HEK293T (cell line): ENCODE results near the gene RPL38.

ENCODE experiments used
- CTCF ChIA-PET: fragments of 350-600 bp; formaldehyde crosslinking; extraction: SDS; loops from one replicate; lab custom pipeline; 2021; ENCODE audit warnings: antibody characterized with exemption, inconsistent platforms; lab: Yijun Ruan, JAX
- POLR2A ChIA-PET: fragments of 350-600 bp; formaldehyde crosslinking; extraction: SDS; loops from one replicate; lab custom pipeline; 2020; ENCODE audit warnings: antibody characterized with exemption, inconsistent platforms; lab: Yijun Ruan, JAX
- DNase-seq: peaks from one replicate; pipeline ENCODE4 v3.0.0; 2012; ENCODE audit warnings: mixed read lengths; ENCODE audit errors: extremely low spot score
- ARNT ChIP-seq: fragments of 450-650 bp; IDR thresholded peaks from 2 replicates; pipeline ENCODE4 v1.6.1; 2017; ENCODE audit warnings: mild to moderate bottlenecking
- BHLHE40 ChIP-seq: fragments of 450-650 bp; IDR thresholded peaks from 2 replicates; pipeline ENCODE4 v1.6.1; 2016; ENCODE audit warnings: mild to moderate bottlenecking, moderate library complexity, borderline replicate concordance
- CTBP1 ChIP-seq: fragments of 450-650 bp; IDR thresholded peaks from 2 replicates; pipeline ENCODE4 v1.6.1; 2016; ENCODE audit warnings: borderline replicate concordance
- ELF4 ChIP-seq: fragments of 450-650 bp; IDR thresholded peaks from 2 replicates; pipeline ENCODE4 v1.6.1; 2017; ENCODE audit warnings: antibody characterized with exemption
- FOXA1 ChIP-seq: fragments of 450-650 bp; IDR thresholded peaks from 2 replicates; pipeline ENCODE4 v1.6.1; 2016; ENCODE audit warnings: mild to moderate bottlenecking
- FOXK2 ChIP-seq: fragments of 450-650 bp; IDR thresholded peaks from 2 replicates; pipeline ENCODE4 v1.6.1; 2016; ENCODE audit warnings: mild to moderate bottlenecking
- FOXM1 ChIP-seq: fragments of 450-650 bp; IDR thresholded peaks from 2 replicates; pipeline ENCODE4 v1.6.1; 2017; ENCODE audit warnings: mild to moderate bottlenecking, borderline replicate concordance
- HDGF ChIP-seq: fragments of 450-650 bp; IDR thresholded peaks from 2 replicates; pipeline ENCODE4 v1.6.1; 2017; ENCODE audit warnings: antibody characterized with exemption, borderline replicate concordance
- L3MBTL2 ChIP-seq: fragments of 450-650 bp; conservative IDR thresholded peaks from 2 replicates; pipeline ENCODE4 v1.6.1; 2016; ENCODE audit warnings: mild to moderate bottlenecking
- LEF1 ChIP-seq: fragments of 450-650 bp; IDR thresholded peaks from 2 replicates; pipeline ENCODE4 v1.6.1; 2017; ENCODE audit warnings: mild to moderate bottlenecking, borderline replicate concordance
- NFRKB ChIP-seq: fragments of 450-650 bp; IDR thresholded peaks from 2 replicates; pipeline ENCODE4 v1.6.1; 2016; ENCODE audit warnings: mild to moderate bottlenecking, moderate library complexity
- SP1 ChIP-seq: fragments of 450-650 bp; IDR thresholded peaks from 2 replicates; pipeline ENCODE4 v1.6.1; 2017
- SUZ12 ChIP-seq: fragments of 450-650 bp; IDR thresholded peaks from 2 replicates; pipeline ENCODE4 v1.6.1; 2016; ENCODE audit warnings: mild to moderate bottlenecking
- TARDBP ChIP-seq: fragments of 450-650 bp; IDR thresholded peaks from 2 replicates; pipeline ENCODE4 v1.6.1; 2016
- ZNF384 ChIP-seq: fragments of 450-650 bp; IDR thresholded peaks from 2 replicates; pipeline ENCODE4 v1.6.1; 2016
- TF ChIP-seq, protein P1 (sequence below): fragments of 450-650 bp; IDR thresholded peaks from 2 replicates; pipeline ENCODE4 v1.6.1; 2016

The RPL38 gene

DNA sequence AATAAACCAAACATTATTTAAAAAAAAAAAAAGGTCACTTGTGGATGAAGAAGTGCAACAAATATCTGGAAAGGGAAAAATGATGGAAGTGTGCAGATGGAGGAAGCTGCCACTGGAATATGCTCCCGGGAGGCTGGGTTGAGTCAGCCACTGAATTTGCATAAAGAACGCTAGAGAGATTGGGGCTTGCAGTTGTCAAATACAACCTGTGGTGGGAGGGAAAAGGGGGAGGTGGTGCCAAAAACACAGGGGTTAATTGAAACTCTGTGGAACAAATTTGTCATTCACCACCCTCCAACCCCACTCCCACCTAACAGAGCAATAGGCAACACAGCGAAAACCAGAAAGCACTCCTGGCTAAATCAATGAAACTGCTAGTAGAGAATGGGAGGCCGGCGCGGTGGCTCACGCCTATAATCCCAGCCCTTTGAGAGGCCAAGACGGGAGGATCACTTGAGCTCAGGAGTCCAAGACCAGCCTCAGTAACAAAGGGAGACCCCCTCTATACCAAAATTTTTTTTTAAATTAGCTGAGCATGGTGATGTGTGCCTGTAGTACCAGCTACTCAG, 37.6 kb upstream of the RPL38 start:
- ChIA-PET POLR2A (no interaction called here), CTCF (no interaction called here)
- TF ChIP-seq LEF1 = no peak
- TF ChIP-seq FOXM1 = no peak
- TF ChIP-seq SUZ12 = no peak
- TF ChIP-seq FOXK2 = no peak
- TF ChIP-seq SP1 = no peak
- no peak for TF ChIP-seq ZNF384
- no peak for TF ChIP-seq FOXA1
- TF ChIP-seq BHLHE40 = no peak
- TF ChIP-seq ELF4 = no peak
- TF ChIP-seq ARNT = no peak
- no peak for TF ChIP-seq NFRKB
- TF ChIP-seq L3MBTL2 = no peak
- TF ChIP-seq, protein P1, sequence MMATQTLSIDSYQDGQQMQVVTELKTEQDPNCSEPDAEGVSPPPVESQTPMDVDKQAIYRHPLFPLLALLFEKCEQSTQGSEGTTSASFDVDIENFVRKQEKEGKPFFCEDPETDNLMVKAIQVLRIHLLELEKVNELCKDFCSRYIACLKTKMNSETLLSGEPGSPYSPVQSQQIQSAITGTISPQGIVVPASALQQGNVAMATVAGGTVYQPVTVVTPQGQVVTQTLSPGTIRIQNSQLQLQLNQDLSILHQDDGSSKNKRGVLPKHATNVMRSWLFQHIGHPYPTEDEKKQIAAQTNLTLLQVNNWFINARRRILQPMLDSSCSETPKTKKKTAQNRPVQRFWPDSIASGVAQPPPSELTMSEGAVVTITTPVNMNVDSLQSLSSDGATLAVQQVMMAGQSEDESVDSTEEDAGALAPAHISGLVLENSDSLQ = no peak

DNA sequence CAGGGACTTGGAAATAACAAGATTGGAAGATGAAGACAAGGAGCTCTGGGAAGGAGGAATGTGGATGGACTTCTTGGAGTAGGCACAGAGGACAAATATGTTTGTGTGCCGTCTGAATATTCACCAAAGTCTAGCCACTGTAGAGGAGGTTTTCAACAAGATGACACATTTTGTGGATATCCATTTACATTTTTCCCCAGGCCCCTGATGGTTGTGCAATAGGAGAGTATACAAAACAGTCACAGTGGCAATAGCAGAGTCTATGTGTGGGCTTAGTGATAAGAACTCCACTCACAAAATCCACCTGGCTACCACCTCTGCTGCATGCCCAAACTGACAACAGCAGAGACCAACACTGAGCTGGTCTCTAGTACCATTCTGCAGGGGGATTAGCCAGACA, 32.6 kb upstream of the RPL38 start:
- DNase-seq = no peak
- ChIA-PET CTCF (no interaction called here), POLR2A (no interaction called here)
- TF ChIP-seq FOXK2 (no peak), LEF1 (no peak), CTBP1 (no peak), L3MBTL2 (no peak), HDGF (no peak), FOXA1 (no peak), ZNF384 (no peak), TARDBP (no peak), ARNT (no peak), FOXM1 (no peak), BHLHE40 (no peak), NFRKB (no peak), SUZ12 (no peak)
- TF ChIP-seq, protein P1 = no peak

More for the DNA sequence above, 37.6 kb upstream of the RPL38 start:
- no peak for DNase-seq

DNA sequence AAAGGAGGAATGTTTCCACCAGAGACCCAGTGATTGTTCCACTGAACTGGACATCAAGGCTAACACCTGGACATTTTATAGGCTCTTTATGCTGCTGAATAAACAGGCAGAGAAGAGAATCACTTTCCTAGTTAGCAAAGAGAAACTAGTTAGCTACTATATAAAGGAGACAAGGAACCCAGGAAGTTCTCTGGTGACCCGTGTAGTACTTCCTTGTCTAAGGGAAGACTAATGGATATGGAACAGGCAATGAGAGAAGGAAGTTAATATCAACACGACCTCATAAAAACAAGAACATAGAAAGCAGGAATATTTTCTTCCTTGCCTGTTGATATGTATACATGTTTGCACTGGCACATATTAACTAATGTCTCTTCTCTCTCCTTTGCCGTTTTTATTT, 30.8 kb upstream of the RPL38 start:
- no peak for TF ChIP-seq SUZ12
- TF ChIP-seq BHLHE40 = no peak
- TF ChIP-seq ELF4 = no peak
- TF ChIP-seq HDGF = no peak
- TF ChIP-seq TARDBP = no peak
- no peak for TF ChIP-seq FOXM1
- TF ChIP-seq LEF1 = no peak
- no peak for TF ChIP-seq NFRKB
- TF ChIP-seq ZNF384 = no peak
- TF ChIP-seq SP1 = no peak
- no peak for TF ChIP-seq FOXA1
- no peak for TF ChIP-seq CTBP1
- no peak for TF ChIP-seq L3MBTL2
- TF ChIP-seq, protein P1 = no peak
- TF ChIP-seq FOXK2 = no peak
- TF ChIP-seq ARNT = no peak
- ChIA-PET POLR2A (no interaction called here), CTCF (no interaction called here)
- no peak for DNase-seq

DNA sequence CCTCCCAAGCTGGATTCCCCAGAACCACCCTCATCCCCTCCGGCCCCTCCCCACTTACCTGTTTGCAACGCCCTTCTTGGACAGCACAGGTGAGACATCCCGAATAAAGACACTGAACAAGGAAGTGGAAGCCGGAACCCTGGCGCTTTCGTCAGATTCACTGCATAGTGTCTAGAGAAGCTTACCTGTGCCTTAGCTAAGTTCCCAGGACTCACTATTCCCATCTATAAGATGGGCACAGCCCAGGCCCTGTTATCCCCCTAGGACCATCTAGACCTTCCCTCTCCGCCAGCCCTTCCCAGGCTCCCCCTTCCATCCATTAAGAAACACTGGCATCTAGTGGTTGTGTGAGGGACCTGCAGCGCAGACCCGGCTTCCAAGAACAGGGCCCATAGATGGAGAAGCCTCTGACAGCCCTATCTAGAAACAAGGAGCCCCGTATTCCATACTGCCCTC, 26.9 kb upstream of the RPL38 start:
- POLR2A ChIA-PET = no interaction called here
- DNase-seq = peak; percentile 81
- CTCF ChIA-PET = interaction anchor here (1.2 kb wide), 1 partner anchor 23 kb away, joined by 3 read pairs; no protein-coding TSS in a partner anchor
- no peak for TF ChIP-seq L3MBTL2
- no peak for TF ChIP-seq HDGF
- TF ChIP-seq FOXA1 = no peak
- TF ChIP-seq ELF4 = no peak
- TF ChIP-seq TARDBP = no peak
- no peak for TF ChIP-seq BHLHE40
- no peak for TF ChIP-seq ZNF384

DNA sequence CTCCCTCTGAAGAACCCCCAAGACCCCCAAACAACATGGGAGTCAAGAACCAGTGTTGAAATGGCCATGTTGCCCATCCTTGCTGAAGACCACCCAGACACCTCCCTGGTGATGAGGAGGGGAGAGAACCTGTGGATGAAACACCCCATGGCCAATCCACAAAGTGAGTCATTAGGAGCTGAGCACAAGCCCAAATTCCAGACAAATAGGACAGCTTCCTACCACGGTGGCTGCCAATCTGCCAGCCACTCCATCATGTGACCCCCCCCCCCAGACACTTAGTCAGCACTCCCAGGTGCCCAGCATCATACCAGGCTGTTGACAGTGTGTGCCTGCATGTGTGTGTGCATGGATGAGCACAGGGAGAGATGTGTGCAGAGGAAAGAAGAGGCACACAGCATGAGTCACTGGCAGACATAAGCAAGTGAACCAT, 26.4 kb upstream of the RPL38 start:
- CTCF ChIA-PET = interaction anchor here (0.9 to 1.2 kb wide), 2 partner anchors 23 to 116 kb away, joined by 3 to 5 read pairs; no protein-coding TSS in a partner anchor
- TF ChIP-seq TARDBP (no peak), FOXK2 (no peak), BHLHE40 (no peak), HDGF (no peak), L3MBTL2 (no peak), SP1 (no peak), SUZ12 (no peak), FOXM1 (no peak), ARNT (no peak), CTBP1 (no peak), LEF1 (no peak), FOXA1 (no peak), ZNF384 (no peak), NFRKB (no peak), ELF4 (no peak)
- no peak for DNase-seq
- POLR2A ChIA-PET = no interaction called here

DNA sequence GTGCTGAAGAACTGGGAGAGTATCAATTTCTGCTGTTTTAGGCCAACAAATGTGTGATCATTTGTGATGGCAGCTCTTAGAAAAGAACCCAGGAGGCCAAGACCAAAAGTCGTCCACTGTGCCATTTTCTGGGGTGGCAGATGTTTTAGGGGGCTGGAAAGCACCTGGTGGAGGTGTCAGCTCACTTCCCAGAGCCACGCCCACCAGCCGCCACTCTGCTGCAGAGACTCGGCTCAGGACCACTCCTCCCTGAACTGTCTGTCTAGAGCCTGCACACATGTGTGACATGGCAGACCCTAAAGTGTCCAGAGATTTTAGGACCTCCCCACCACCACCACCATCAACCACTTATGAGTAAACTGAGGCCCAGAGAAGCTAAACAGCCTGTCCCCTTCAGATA, 23.9 kb upstream of the RPL38 start:
- POLR2A ChIA-PET = no interaction called here

More for the DNA sequence above, 23.9 kb upstream of the RPL38 start:
- DNase-seq = no peak
- CTCF ChIA-PET = interaction anchor here (0.8 to 3.3 kb wide), 2 partner anchors 20 to 89 kb away, joined by 3 to 11 read pairs; no protein-coding TSS in a partner anchor
- no peak for TF ChIP-seq CTBP1
- TF ChIP-seq BHLHE40 = no peak
- TF ChIP-seq ZNF384 = no peak
- no peak for TF ChIP-seq TARDBP
- TF ChIP-seq SUZ12 = no peak
- TF ChIP-seq SP1 = no peak
- TF ChIP-seq L3MBTL2 = no peak
- no peak for TF ChIP-seq NFRKB
- TF ChIP-seq ARNT = no peak
- TF ChIP-seq FOXA1 = no peak
